ENCODE results near the gene APOBEC2. TPM values are rescaled to one million over a fixed set of nuclear protein-coding genes. Genes with fewer than 3 reads are reported as not detected.
A peak's percentile ranks its signal among the peaks of the same experiment; 100 is the strongest.

The APOBEC2 gene
- total and polyA plus RNA-seq, 2 of the 13 experiments (the other 11 are each of a cell fraction or from before 2014, with no cell fraction given): 0.09 TPM; not detected in 1

GRCh38 chr6:41065550-41066026, 12.6 kb downstream of the APOBEC2 start (continued):
- TF ChIP-seq SNAPC2 (CRISPR knock-in tag; IDR thresholded peaks at IDR 0.05) (no peak), FOXA1 (IDR thresholded peaks at IDR 0.05) (no peak), FOXA1 (CRISPR knock-in tag; IDR thresholded peaks at IDR 0.05) (peak; percentile 68), ZNF703 (CRISPR knock-in tag; IDR thresholded peaks at IDR 0.05; ENCODE audit: borderline replicate concordance) (no peak), MLLT10 (CRISPR knock-in tag; IDR thresholded peaks at IDR 0.05) (no peak), MEIS1 (CRISPR knock-in tag; IDR thresholded peaks at IDR 0.05; ENCODE audit: borderline replicate concordance) (no peak), ESRRA (CRISPR knock-in tag; IDR thresholded peaks at IDR 0.05; ENCODE audit: low read depth) (no peak), NFIB (CRISPR knock-in tag; IDR thresholded peaks at IDR 0.05; ENCODE audit: borderline replicate concordance) (no peak), ZNF124 (CRISPR knock-in tag; IDR thresholded peaks at IDR 0.05) (peak; percentile 77; the same call in 1 of the 2 replicates), PLRG1 (conservative IDR thresholded peaks at IDR 0.05) (no peak), ZNF121 (CRISPR knock-in tag; IDR thresholded peaks at IDR 0.05) (no peak), ZBTB10 (CRISPR knock-in tag; IDR thresholded peaks at IDR 0.05; ENCODE audit: borderline replicate concordance) (no peak), IRX3 (CRISPR knock-in tag; IDR thresholded peaks at IDR 0.05; ENCODE audit: borderline replicate concordance, low read depth) (no peak), ZNF333 (CRISPR knock-in tag; IDR thresholded peaks at IDR 0.05; ENCODE audit: borderline replicate concordance) (no peak), ZNF331 (CRISPR knock-in tag; IDR thresholded peaks at IDR 0.05) (peak; percentile 27; the same call in 1 of the 2 replicates), ZSCAN9 (CRISPR knock-in tag; IDR thresholded peaks at IDR 0.05; ENCODE audit: borderline replicate concordance) (peak; percentile 46; the same call in 1 of the 2 replicates), SP2 (CRISPR knock-in tag; IDR thresholded peaks at IDR 0.05) (no peak), MYC (CRISPR knock-in tag; IDR thresholded peaks at IDR 0.05; ENCODE audit: borderline replicate concordance) (no peak), TBP (CRISPR knock-in tag; IDR thresholded peaks at IDR 0.05) (no peak), ZNF792 (CRISPR knock-in tag; IDR thresholded peaks at IDR 0.05) (0 out of 2 replicates have a peak, but pooled peaks have one; percentile 64), SNRNP70 (IDR thresholded peaks at IDR 0.05; ENCODE audit: low read depth, low read length) (no peak), ZNF318 (CRISPR knock-in tag; IDR thresholded peaks at IDR 0.05) (no peak), ZNF674 (CRISPR knock-in tag; IDR thresholded peaks at IDR 0.05; ENCODE audit: low read depth) (no peak)
